ENCODE results near the gene FAM170A. TPM values are rescaled to one million over a fixed set of nuclear protein-coding genes. Genes with fewer than 3 reads are reported as not detected.

The FAM170A gene
- total and polyA plus RNA-seq, 4 donors, result 0.08 TPM; not detected in 3

DNA sequence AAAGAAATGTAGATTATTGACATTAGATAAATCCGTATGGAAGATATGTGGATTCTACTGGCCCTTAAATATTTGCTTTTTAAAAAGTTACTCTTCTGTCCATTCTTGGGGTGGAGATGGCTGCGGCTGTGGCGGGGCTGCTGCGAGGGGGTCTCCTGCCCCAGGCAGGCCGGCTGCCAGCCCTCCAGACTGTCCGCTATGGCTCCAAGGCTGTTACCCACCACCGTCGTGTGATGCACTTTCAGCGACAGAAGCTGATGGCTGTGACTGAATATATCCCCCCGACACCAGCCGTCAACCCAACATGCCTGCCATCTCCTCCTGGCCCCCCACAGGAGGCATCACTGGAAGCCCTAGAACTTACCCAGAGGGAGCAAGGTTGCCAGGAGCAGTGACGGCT lies 50.7 kb downstream of the FAM170A start:
- H3K9ac ChIP-seq (ENCODE audit: insufficient read depth in 1 of 2, low read length in 2 of 2), result no peak overlapping the region
- no peak for DNase-seq
- no peaks in the 10 kb centered on the region for H3K27me3 ChIP-seq (ENCODE audit: control insufficient read depth in 3 of 3, insufficient read depth in 3 of 3, low read length in 2 of 3)
- 87 to 94% methylated on average over 12 of the region's 12 CpGs for WGBS, 2 donors
- no peak for ATAC-seq (ENCODE audit: insufficient read depth, low FRiP score)
- H3K4me3 ChIP-seq, result no peak overlapping the region
- H3K4me1 ChIP-seq (ENCODE audit: control insufficient read depth in 5 of 5, insufficient read depth in 5 of 5, low read length in 5 of 5), result peaks cover 0 to 1% (median 0%) of the 10 kb centered on the region in 5 donors
- TF ChIP-seq, protein P1, sequence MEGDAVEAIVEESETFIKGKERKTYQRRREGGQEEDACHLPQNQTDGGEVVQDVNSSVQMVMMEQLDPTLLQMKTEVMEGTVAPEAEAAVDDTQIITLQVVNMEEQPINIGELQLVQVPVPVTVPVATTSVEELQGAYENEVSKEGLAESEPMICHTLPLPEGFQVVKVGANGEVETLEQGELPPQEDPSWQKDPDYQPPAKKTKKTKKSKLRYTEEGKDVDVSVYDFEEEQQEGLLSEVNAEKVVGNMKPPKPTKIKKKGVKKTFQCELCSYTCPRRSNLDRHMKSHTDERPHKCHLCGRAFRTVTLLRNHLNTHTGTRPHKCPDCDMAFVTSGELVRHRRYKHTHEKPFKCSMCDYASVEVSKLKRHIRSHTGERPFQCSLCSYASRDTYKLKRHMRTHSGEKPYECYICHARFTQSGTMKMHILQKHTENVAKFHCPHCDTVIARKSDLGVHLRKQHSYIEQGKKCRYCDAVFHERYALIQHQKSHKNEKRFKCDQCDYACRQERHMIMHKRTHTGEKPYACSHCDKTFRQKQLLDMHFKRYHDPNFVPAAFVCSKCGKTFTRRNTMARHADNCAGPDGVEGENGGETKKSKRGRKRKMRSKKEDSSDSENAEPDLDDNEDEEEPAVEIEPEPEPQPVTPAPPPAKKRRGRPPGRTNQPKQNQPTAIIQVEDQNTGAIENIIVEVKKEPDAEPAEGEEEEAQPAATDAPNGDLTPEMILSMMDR (IDR thresholded peaks at IDR 0.05; ENCODE audit: control extremely low read depth, extremely low read depth), result no peak
- H3K9me3 ChIP-seq (ENCODE audit: control insufficient read depth in 4 of 4, insufficient read depth in 3 of 4, low read length in 3 of 4), result peaks cover 0 to 2% (median 1%) of the 10 kb centered on the region in 4 donors
- no peaks in the 10 kb centered on the region for H3K36me3 ChIP-seq (ENCODE audit: control insufficient read depth in 4 of 4, insufficient read depth in 4 of 4, low read length in 4 of 4)
- H3K27ac ChIP-seq (ENCODE audit: low read depth in 1 of 2, low read length in 1 of 2), result no peak overlapping the region

DNA sequence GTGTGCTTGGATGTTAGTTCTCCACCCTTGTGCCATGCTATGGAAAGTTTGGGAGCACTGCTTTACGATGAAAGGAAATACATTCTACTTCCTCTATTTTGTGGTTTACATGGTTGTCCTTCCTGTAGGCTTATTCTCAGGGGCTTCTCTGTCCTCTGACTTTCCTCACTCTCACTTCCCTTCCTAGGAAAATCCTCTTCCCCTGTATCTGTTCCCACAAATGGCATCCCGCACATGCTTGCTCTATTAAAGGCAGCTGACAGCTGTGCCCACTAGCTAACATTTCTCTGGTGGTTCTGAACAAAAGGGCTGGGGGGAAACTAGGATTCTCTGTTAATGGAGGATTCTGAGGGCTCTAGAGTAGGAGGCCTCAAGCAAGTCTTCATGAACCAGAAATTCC lies 52.4 kb downstream of the FAM170A start:
- no peak overlapping the region for H3K27ac ChIP-seq (ENCODE audit: low read depth in 1 of 2, low read length in 1 of 2)
- no peak overlapping the region for H3K9ac ChIP-seq (ENCODE audit: insufficient read depth in 1 of 2, low read length in 2 of 2)
- H3K4me1 ChIP-seq (ENCODE audit: control insufficient read depth in 5 of 5, insufficient read depth in 5 of 5, low read length in 5 of 5), result peaks cover 0 to 1% (median 0%) of the 10 kb centered on the region in 5 donors
- H3K36me3 ChIP-seq (ENCODE audit: control insufficient read depth in 4 of 4, insufficient read depth in 4 of 4, low read length in 4 of 4), result no peaks in the 10 kb centered on the region
- no peak overlapping the region for H3K4me3 ChIP-seq
- WGBS, 2 donors, result 60 to 63% methylated on average over 2 of the region's 2 CpGs
- H3K27me3 ChIP-seq (ENCODE audit: control insufficient read depth in 3 of 3, insufficient read depth in 3 of 3, low read length in 2 of 3), result no peaks in the 10 kb centered on the region
- peaks cover 0 to 2% (median 1%) of the 10 kb centered on the region in 4 donors for H3K9me3 ChIP-seq (ENCODE audit: control insufficient read depth in 4 of 4, insufficient read depth in 3 of 4, low read length in 3 of 4)
- TF ChIP-seq, protein P1 (IDR thresholded peaks at IDR 0.05; ENCODE audit: control extremely low read depth, extremely low read depth), result no peak
- DNase-seq, result peak in 1 of 3 donors; percentile 2
- ATAC-seq (ENCODE audit: insufficient read depth, low FRiP score), result no peak

DNA sequence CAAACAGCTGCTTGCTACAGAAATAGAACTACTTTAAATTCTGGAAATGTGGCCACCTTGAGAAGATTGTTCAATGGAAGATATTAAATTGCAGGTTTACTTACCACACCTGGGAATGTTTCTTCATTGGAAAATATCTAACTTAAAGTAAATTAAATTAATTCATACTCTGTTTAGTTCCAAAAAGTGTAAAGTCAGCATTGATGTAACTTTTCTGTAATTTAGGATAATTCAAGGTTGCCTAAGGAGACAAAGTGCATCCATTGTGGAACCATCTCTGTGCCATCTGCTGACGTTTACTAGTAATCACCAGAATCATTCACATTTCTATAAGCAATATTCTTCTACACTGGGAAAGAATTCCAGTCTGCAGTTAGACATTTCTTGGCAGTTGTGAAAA lies 53.0 kb downstream of the FAM170A start:
- TF ChIP-seq, protein P1 (IDR thresholded peaks at IDR 0.05; ENCODE audit: control extremely low read depth, extremely low read depth), result no peak
- Histone ChIP-seq H3K9me3 (ENCODE audit: control insufficient read depth in 4 of 4, insufficient read depth in 3 of 4, low read length in 3 of 4) (peaks cover 0 to 2% (median 1%) of the 10 kb centered on the region in 4 donors), H3K4me1 (ENCODE audit: control insufficient read depth in 5 of 5, insufficient read depth in 5 of 5, low read length in 5 of 5) (peaks cover 0 to 1% (median 0%) of the 10 kb centered on the region in 5 donors), H3K36me3 (ENCODE audit: control insufficient read depth in 4 of 4, insufficient read depth in 4 of 4, low read length in 4 of 4) (no peaks in the 10 kb centered on the region), H3K27me3 (ENCODE audit: control insufficient read depth in 3 of 3, insufficient read depth in 3 of 3, low read length in 2 of 3) (no peaks in the 10 kb centered on the region), H3K27ac (ENCODE audit: low read depth in 1 of 2, low read length in 1 of 2) (no peak overlapping the region), H3K4me3 (no peak overlapping the region), H3K9ac (ENCODE audit: insufficient read depth in 1 of 2, low read length in 2 of 2) (no peak overlapping the region)
- DNase-seq, result no peak
- WGBS, 2 donors, result 78 to 82% methylated on average over 1 of the region's 1 CpG
- no peak for ATAC-seq (ENCODE audit: insufficient read depth, low FRiP score)

Other genes starting within 250 kb of the FAM170A start
- gene HSD17B4, start 177.1 kb upstream of the FAM170A start, total RNA-seq, result 100 to 1,000 TPM; 329 to 371 TPM
- 100 to 1,000 TPM; 348 to 367 TPM for gene HSD17B4, start 177.1 kb upstream of the FAM170A start, polyA plus RNA-seq